T-helper 22 cell (primary cell): ENCODE measurements around the gene GLIPR2.
"Not testable (repeated sequence)": the region's sequence is repeated elsewhere in the genome, so short reads cannot be mapped to it uniquely, and the experiment has no call there.

ENCODE experiments used
- DNase-seq: peaks from one replicate; pipeline ENCODE4 v3.0.0-alpha.2; 2020; ENCODE audit warnings: low read depth

GLIPR2 gene

GRCh38 chr9:36136272-36136893 is at the start of gene GLIPR2:
GLIPR2 (plus strand) TSS chr9:36136733; CDS start chr9:36136779, 46 bp downstream.
- DNase-seq = peak; percentile 68

GRCh38 chr9:36087054-36087453 is 49.5 kb upstream of the GLIPR2 start:
- DNase-seq = not testable (repeated sequence)

- no peak for DNase-seq
These were observed 48.5 kb upstream of the GLIPR2 start for GRCh38 chr9:36088020-36088419.

GRCh38 chr9:36091026-36091953 is 45.2 kb upstream of the GLIPR2 start:
- no peak for DNase-seq

- no peak for DNase-seq
These were observed 44.5 kb upstream of the GLIPR2 start for GRCh38 chr9:36092014-36092413.

DNA sequence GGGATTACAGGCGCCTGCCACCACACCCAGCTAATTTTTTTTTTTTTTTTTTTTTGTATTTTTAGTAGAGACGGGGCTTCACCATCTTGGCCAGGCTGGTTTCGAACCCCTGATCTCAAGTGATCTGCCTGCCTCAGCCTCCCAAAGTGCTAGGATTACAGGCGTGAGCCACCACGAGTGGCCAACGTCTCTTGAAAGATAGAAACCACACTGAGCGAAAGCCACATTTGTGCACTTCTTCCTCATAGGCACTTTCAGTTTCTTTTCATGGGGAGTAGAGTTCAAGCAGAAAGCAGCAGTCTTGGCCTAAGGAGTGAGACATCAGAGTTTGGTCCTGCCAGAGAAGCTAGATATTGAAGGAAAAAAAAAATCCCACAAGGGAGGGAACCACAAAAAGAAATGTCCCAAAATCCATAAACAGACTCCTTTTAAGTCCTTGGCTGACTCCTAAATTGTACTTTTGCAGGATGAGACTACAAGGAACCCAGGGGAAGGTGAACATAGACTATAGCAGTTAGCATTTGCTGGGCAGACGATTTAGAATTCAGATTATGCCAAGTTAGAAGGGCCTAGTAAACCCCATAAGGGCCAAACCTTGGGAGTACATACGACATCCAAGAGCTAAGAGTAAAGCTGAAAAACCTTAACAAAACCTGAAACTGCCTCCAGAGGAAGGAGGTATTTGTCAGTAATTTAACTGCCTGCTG is 43.9 kb upstream of the GLIPR2 start:
- no peak for DNase-seq

- DNase-seq = no peak
These were observed 43.1 kb upstream of the GLIPR2 start for GRCh38 chr9:36093384-36093783.

DNA sequence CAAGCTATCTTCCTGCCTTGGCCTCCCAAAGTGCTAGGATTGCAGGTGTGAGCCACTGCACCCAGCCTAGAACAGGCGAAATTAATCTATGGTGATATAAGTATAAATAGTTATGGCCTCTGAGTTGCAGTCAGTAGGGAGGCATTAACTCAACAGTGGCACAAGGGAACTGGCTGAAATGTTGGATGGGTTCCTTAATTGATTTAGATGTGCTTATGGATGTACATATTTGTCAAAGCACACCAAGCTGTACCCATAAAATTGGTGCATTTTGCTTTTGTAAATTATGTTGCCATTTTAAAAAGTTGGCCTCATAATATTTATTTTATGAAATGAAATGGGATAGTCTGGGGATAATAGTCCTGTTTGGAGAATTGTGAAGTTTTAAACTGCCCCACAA is 36.8 kb upstream of the GLIPR2 start:
- no peak for DNase-seq

DNA sequence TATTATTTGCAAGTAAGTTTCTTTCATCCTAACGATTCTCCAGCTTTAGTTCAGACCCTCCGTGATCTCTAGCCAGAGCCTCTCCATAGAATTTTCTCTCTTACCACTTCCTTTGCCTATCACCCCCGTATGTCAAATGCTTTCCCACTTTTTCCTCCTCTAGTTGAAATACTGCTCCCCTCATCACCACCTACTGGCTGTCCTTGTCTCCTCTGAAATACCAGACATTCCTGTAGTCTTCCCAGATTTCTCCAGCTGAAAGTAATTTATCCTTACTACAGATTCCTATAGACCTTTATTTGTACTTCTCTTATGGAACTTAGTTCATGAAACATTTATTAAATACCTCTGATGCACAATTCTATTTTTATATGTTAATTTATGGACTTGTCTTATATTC is 36.0 kb upstream of the GLIPR2 start:
- DNase-seq = no peak

GRCh38 chr9:36101916-36102741 is 34.4 kb upstream of the GLIPR2 start:
- DNase-seq = no peak

GRCh38 chr9:36102742-36103495 is 33.6 kb upstream of the GLIPR2 start:
- DNase-seq = peak; percentile 65

DNA sequence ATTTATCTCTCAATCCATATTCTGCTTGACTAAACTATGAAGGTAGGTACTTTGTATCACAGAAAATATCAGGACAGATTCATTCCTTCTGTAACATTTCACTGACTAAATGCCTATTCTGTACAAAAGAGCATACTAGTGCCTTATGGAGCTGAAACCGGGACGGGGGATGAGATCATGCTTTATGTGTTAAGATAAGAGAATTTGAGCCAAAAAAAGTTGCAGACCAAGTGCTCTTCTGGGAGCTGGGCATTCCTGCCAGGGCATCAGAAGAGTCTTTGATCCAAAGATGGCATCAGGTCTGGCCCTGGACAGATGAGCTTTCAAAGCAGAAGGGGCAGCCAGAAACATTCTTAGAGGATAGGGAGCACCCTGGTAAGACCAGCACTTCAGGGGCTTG is 27.5 kb upstream of the GLIPR2 start:
- no peak for DNase-seq

DNA sequence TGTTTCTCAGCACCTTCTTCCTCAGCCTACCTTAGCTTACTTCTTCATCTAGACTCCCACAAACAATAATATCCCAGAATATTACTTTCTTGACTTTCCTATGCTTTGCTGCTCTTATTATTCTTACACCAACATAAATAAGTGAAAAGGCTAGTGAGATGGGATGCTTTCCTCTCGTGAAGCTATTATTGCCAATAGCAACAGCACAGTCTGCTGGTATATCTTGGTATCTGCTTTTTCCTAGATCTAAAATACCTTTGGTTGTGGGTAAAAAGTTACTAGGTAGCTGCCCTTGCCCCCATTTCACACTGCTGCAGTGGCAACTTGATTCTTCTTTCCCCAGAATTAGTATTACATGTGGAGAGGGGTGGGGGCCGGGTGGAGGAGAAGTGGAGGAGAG is 26.1 kb upstream of the GLIPR2 start:
- no peak for DNase-seq

DNA sequence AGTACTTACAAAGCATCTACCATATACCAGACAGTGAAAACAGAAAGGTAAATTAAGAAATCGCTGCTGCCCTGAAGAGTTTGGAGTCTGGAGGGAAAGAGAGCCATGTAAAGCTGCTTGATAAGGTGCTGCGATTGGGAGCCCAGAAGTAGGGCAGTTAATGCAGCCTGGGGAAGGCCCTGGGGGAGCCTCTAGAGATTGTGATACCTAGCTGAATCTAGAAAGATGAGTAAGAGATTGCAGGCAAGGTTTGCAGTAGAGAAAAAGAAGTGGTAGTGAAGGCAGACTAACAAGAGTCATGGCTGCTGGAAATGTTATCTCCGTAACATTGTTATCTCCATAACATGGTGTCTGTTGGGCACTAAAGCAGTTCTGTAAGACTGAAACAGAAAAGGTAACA is 24.0 kb upstream of the GLIPR2 start:
- DNase-seq = no peak

DNA sequence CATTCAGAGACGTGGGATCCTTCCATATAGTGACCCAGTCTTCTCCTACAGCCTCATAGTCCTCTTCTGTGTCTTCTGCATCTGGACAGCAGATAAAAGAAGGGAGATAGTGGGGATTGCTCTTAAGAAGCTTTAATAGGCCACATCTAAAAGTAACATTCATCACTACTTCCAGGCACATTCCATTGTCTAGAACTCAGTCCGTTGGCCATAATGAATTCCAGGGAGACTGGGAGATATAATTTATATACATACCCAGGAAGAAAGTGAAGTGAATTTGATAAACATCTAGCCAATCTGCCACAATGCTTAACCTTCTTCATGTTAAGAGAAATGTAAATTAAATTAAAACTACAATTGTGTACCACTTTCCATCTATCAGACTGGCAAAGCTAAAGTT is 22.5 kb upstream of the GLIPR2 start:
- DNase-seq = no peak

DNA sequence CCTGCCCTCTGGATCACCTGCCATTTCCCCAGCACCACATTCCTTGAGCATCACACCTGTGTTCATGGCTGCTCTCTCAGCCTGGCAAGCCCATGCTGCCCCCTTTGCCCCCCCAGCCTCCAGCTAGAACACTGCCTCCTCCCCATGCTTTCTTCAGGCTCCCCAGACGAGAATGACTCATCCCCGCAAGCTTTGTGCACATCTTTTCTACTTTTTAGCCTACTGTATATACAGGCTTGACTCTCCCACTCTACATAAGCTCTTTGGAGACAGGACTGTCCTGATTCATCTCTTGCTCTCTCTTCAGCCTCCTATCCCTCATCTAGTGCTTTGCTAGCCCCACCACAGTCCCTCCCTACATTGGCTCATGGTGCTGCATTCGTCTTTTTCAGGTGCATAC is 19.9 kb upstream of the GLIPR2 start:
- no peak for DNase-seq

GRCh38 chr9:36118201-36118600 is 18.3 kb upstream of the GLIPR2 start:
- no peak for DNase-seq

DNA sequence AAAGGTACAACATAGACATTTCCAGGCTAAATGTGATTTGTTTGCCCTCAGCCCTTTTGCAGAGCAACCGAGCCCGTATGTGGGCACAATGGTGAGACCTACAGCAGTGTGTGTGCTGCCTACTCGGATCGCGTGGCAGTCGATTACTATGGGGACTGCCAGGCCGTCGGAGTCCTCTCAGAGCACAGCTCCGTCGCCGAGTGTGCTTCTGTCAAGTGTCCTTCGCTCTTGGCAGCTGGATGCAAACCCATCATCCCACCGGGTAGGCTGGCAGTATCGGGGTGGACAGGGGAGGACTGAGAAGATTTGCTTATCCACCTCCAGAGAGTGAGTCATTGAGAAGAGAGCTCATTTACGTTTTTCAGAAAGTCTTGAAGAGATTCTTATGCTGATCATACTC is 17.8 kb upstream of the GLIPR2 start:
- no peak for DNase-seq

DNA sequence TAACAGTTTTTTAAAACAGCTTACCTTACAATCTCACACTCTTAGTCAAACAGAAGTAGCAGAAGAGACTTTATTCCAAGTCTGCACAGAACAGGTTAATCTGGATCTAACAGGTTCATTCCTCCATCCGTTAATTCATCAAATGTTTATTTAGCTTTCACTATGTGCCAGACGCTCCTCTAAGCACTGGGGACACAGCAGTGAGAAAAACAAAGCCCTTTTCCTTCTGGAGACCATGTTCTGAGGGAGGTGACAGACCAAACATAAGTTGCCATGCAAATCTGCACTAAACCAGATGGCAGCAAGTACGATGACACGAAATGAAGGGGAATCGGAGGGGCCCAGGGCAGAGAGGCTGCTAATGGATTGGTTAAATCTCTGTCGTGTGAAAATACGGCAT is 17.1 kb upstream of the GLIPR2 start:
- DNase-seq = no peak

GRCh38 chr9:36120705-36121104 is 15.8 kb upstream of the GLIPR2 start:
- DNase-seq = no peak

GRCh38 chr9:36121971-36122370 is 14.6 kb upstream of the GLIPR2 start:
- DNase-seq = no peak
